Liver (tissue), 9 donors: ENCODE results near the gene JMY. TPM values are rescaled to one million over a fixed set of nuclear protein-coding genes. Genes with fewer than 3 reads are reported as not detected.

Source experiments
- DNase-seq: peaks from one replicate; pipeline ENCODE4 v3.0.0-alpha.2; 2017; ENCODE audit warnings: low spot score
- H3K27ac ChIP-seq, 2 donors: one replicate each; pipeline ENCODE4 v1.7.0; 2013; ENCODE audit warnings: inconsistent platforms in 2 of 2, low read length in 2 of 2, control low read depth in 1 of 2, low read depth in 1 of 2, mild to moderate bottlenecking in 1 of 2
- H3K27me3 ChIP-seq, 4 donors: one replicate each; pipeline versions ENCODE4 v1.6.1 to v1.7.0; 2013; ENCODE audit warnings: low read length in 3 of 4, inconsistent platforms in 1 of 4, mild to moderate bottlenecking in 1 of 4, moderate library complexity in 1 of 4; ENCODE audit not compliant: control insufficient read depth in 4 of 4, insufficient read depth in 4 of 4
- H3K36me3 ChIP-seq, 4 donors: one replicate each; pipeline versions ENCODE4 v1.6.1 to v1.7.0; 2013; ENCODE audit warnings: low read length in 3 of 4, mild to moderate bottlenecking in 3 of 4, low read depth in 1 of 4, moderate library complexity in 1 of 4; ENCODE audit not compliant: control insufficient read depth in 4 of 4, insufficient read depth in 3 of 4
- H3K4me1 ChIP-seq, 4 donors: one replicate each; pipeline versions ENCODE4 v1.6.1 to v1.7.0; 2013; ENCODE audit warnings: low read length in 3 of 4, mild to moderate bottlenecking in 3 of 4, moderate library complexity in 1 of 4; ENCODE audit not compliant: control insufficient read depth in 4 of 4, insufficient read depth in 4 of 4
- H3K4me3 ChIP-seq, 3 donors: one replicate each; pipeline versions ENCODE4 v1.6.1 to v1.7.0; 2013; ENCODE audit warnings: low read length in 3 of 3, control low read depth in 1 of 3, low read depth in 1 of 3, mild to moderate bottlenecking in 1 of 3
- H3K9ac ChIP-seq, 2 donors: one replicate each; pipeline ENCODE4 v1.7.0; 2013; ENCODE audit warnings: low read length in 2 of 2, mild to moderate bottlenecking in 2 of 2, moderate library complexity in 2 of 2, control low read depth in 1 of 2, low read depth in 1 of 2
- H3K9me3 ChIP-seq, 4 donors: one replicate each; pipeline versions ENCODE4 v1.6.1 to v1.7.0; 2013; ENCODE audit warnings: low read length in 3 of 4; ENCODE audit not compliant: control insufficient read depth in 4 of 4
- ATF3 ChIP-seq: IDR thresholded peaks from 2 replicates; pipeline ENCODE4 v1.6.1; 2016; ENCODE audit warnings: antibody characterized with exemption
- CTCF ChIP-seq: fragments of 150-350 bp; IDR thresholded peaks from 2 replicates; pipeline ENCODE4 v1.5.1; 2017; ENCODE audit warnings: improper control_type of control experiment, low read depth, low read length; ENCODE audit not compliant: missing input control
- EGR1 ChIP-seq, 2 donors: IDR thresholded peaks; 2 replicates each; pipeline ENCODE4 v1.6.1; 2016 to 2018; ENCODE audit warnings: antibody characterized with exemption in 2 of 2, low read depth in 2 of 2
- FOXA1 ChIP-seq: IDR thresholded peaks from 2 replicates; pipeline ENCODE4 v1.6.1; 2016; ENCODE audit warnings: antibody characterized with exemption
- GABPA ChIP-seq, 2 donors: IDR thresholded peaks in 1 of 2; conservative IDR thresholded peaks in 1 of 2; 2 replicates each; pipeline ENCODE4 v1.6.1; 2016; ENCODE audit warnings: antibody characterized with exemption in 2 of 2, mild to moderate bottlenecking in 1 of 2, moderate library complexity in 1 of 2
- NR2F2 ChIP-seq: IDR thresholded peaks from 2 replicates; pipeline ENCODE4 v1.6.1; 2016; ENCODE audit warnings: antibody characterized with exemption
- RAD21 ChIP-seq, 2 donors: IDR thresholded peaks; 2 replicates each; pipeline ENCODE4 v1.6.1; 2016; ENCODE audit warnings: antibody characterized with exemption in 2 of 2, mild to moderate bottlenecking in 2 of 2
- REST ChIP-seq: IDR thresholded peaks from 2 replicates; pipeline ENCODE4 v1.6.1; 2016; ENCODE audit warnings: antibody characterized with exemption, mild to moderate bottlenecking
- SP1 ChIP-seq: IDR thresholded peaks from 2 replicates; pipeline ENCODE4 v1.6.1; 2018; ENCODE audit warnings: antibody characterized with exemption, mild to moderate bottlenecking
- YY1 ChIP-seq: IDR thresholded peaks from 2 replicates; pipeline ENCODE4 v1.6.1; 2016; ENCODE audit warnings: antibody characterized with exemption, mild to moderate bottlenecking
- WGBS: extraction: QIAGEN DNeasy Blood & Tissue Kit; methylation state at CpG from one replicate; pipeline ENCODE4 v1.1.7; 2013; 5-methylcytosine and 5-hydroxymethylcytosine counted together
- polyA plus RNA-seq, 2 donors: library from polyadenylated mRNA; stranded (reverse) in 1 of 2; unstranded in 1 of 2; fragments of 200-250 nt in 1 of 2; fragments of >200 nt in 1 of 2; fragmentation: Nextera tagmentation in 1 of 2; extraction: Ambion mirVana in 1 of 2; gene quantifications; one replicate each; pipeline versions ENCODE4 v1.2.1 to v1.2.3, GENCODE V29; 2013 to 2015
- total RNA-seq, 2 donors: library from RNA; depleted of rRNA; stranded (reverse); fragments of >200 nt; gene quantifications; one replicate each; pipeline ENCODE4 v1.2.3, GENCODE V29; 2014
- TF ChIP-seq, protein P1 (sequence below): IDR thresholded peaks from 2 replicates; pipeline ENCODE4 v1.6.1; 2016; ENCODE audit warnings: antibody characterized with exemption
- TF ChIP-seq, protein P2 (sequence below): IDR thresholded peaks from 2 replicates; pipeline ENCODE4 v1.6.1; 2016; ENCODE audit warnings: antibody characterized with exemption
- donor health status: healthy.
- donor health status: healthy.
- donor health status: healthy.
- donor health status: healthy.
- donor health status: healthy.

Gene JMY
- total and polyA plus RNA-seq, 4 donors, result 2.4 to 9.7 (median 6.2) TPM

DNA sequence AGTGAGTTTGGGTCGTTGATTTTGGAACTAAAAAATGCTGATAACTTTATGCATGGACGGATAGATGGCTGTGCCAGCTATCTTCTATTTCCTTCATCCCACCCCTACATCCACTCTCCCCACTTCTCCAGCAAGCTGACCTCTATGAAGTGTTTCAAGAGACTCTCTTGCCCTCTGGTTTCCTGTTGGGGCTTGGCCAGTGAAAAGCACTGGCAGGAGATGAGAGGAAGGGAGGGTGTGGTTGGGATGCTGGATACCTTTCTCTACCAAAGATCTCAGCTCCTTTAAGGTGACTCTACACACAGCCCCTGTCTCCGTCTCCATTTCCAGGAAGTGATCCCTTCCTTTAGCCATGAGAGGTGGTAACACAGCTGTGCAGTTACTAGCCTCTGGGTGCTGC, 30.0 kb upstream of the JMY start:
- Histone ChIP-seq H3K9ac (no peak overlapping the region), H3K27ac (no peak overlapping the region), H3K27me3 (no peaks in the 10 kb centered on the region), H3K4me1 (no peaks in the 10 kb centered on the region), H3K9me3 (no peaks in the 10 kb centered on the region), H3K4me3 (no peak overlapping the region), H3K36me3 (no peaks in the 10 kb centered on the region)
- no peak for DNase-seq
- 79% methylated on average over 3 of the region's 3 CpGs for WGBS
- no peak for TF ChIP-seq CTCF

DNA sequence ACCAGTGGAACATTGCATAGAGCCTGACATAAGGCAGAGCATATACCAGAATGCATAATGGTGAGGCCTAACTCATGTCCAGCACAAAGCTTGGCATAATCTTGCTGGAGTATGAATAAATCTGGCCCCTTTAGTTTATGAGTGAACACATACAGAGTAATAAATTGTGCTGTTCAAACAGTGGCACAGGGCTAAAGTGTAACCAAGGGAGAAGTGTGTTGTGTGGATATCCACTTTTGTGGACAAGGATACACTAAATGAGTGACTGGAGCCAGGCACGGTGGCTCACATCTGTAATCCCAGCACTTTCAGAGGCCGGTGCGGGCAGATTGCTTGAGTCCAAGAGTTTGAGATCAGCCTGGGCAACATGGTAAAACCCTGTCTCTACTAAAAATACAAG, 29.4 kb upstream of the JMY start:
- no peak for DNase-seq
- H3K36me3 ChIP-seq, result no peaks in the 10 kb centered on the region
- H3K27ac ChIP-seq, result no peak overlapping the region

More for the DNA sequence above, 29.4 kb upstream of the JMY start:
- H3K9me3 ChIP-seq, result no peaks in the 10 kb centered on the region
- H3K9ac ChIP-seq, result no peak overlapping the region
- WGBS, result 93% methylated on average over 3 of the region's 3 CpGs
- no peak overlapping the region for H3K4me3 ChIP-seq
- no peaks in the 10 kb centered on the region for H3K4me1 ChIP-seq
- H3K27me3 ChIP-seq, result no peaks in the 10 kb centered on the region
- TF ChIP-seq FOXA1 (no peak), SP1 (no peak), ATF3 (no peak), GABPA (IDR thresholded peaks at IDR 0.05 in 1 of 2, conservative IDR thresholded peaks at IDR 0.05 in 1 of 2) (no peak), YY1 (no peak), EGR1 (IDR thresholded peaks at IDR 0.05; ENCODE audit: low read depth in 2 of 2) (no peak), NR2F2 (no peak), REST (no peak), RAD21 (IDR thresholded peaks at IDR 0.05) (no peak)
- TF ChIP-seq, protein P1, sequence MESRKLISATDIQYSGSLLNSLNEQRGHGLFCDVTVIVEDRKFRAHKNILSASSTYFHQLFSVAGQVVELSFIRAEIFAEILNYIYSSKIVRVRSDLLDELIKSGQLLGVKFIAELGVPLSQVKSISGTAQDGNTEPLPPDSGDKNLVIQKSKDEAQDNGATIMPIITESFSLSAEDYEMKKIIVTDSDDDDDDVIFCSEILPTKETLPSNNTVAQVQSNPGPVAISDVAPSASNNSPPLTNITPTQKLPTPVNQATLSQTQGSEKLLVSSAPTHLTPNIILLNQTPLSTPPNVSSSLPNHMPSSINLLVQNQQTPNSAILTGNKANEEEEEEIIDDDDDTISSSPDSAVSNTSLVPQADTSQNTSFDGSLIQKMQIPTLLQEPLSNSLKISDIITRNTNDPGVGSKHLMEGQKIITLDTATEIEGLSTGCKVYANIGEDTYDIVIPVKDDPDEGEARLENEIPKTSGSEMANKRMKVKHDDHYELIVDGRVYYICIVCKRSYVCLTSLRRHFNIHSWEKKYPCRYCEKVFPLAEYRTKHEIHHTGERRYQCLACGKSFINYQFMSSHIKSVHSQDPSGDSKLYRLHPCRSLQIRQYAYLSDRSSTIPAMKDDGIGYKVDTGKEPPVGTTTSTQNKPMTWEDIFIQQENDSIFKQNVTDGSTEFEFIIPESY, result no peak
- TF ChIP-seq, protein P2, sequence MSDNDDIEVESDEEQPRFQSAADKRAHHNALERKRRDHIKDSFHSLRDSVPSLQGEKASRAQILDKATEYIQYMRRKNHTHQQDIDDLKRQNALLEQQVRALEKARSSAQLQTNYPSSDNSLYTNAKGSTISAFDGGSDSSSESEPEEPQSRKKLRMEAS, result no peak
